HFFc6 (cell line): Measurements from ENCODE around the gene TIAM2. TPM values are rescaled to one million over a fixed set of nuclear protein-coding genes. Genes with fewer than 3 reads are reported as not detected.

Experiments
- DNase-seq: peaks from one replicate; pipeline ENCODE4 v3.0.0-alpha.2; 2018
- H3K27ac Mint-ChIP-seq: 2 replicates; pipeline ENCODE4 v1.8.0; 2020; ENCODE audit warnings: mild to moderate bottlenecking, mixed read lengths
- H3K27me3 Mint-ChIP-seq: 2 replicates; pipeline ENCODE4 v1.8.0; 2021; ENCODE audit warnings: mild to moderate bottlenecking, moderate library complexity, mixed read lengths; ENCODE audit not compliant: insufficient read depth
- H3K36me3 Mint-ChIP-seq: 2 replicates; pipeline ENCODE4 v1.8.0; 2021; ENCODE audit warnings: low read depth, mixed read lengths
- H3K4me1 Mint-ChIP-seq: 2 replicates; pipeline ENCODE4 v1.8.0; 2020; ENCODE audit warnings: low read depth, mixed read lengths
- H3K4me3 Mint-ChIP-seq: 2 replicates; pipeline ENCODE4 v1.8.0; 2020; ENCODE audit warnings: mild to moderate bottlenecking, moderate library complexity, mixed read lengths
- H3K9me3 Mint-ChIP-seq: 2 replicates; pipeline ENCODE4 v1.8.0; 2020; ENCODE audit warnings: mild to moderate bottlenecking, mixed read lengths
- total RNA-seq, 6 experiments: library from RNA; stranded (reverse); fragmentation: NEBNext Ultra II Directional; extraction: Animal tissue kit (Norgen Biotek cat#: 25700); gene quantifications; 2 replicates in 1 of 6; 3 replicates in 5 of 6; pipeline ENCODE4 v1.2.3, GENCODE V29; 2021
- TF ChIP-seq, protein P1 (sequence below): fragments of 200-600 bp; sonication (generic); IDR thresholded peaks from 2 replicates; pipeline ENCODE4 v1.5.0; 2021; ENCODE audit warnings: antibody characterized with exemption, mild to moderate bottlenecking

TIAM2 gene
- total RNA-seq, 6 experiments from 2014 or later: 7.2 to 11.2 (median 9.4) TPM

- Mint-ChIP-seq H3K4me1 (peaks cover 68% of the 10 kb centered on the region), H3K27me3 (peaks cover 1% of the 10 kb centered on the region), H3K36me3 (peaks cover 15% of the 10 kb centered on the region), H3K9me3 (no peaks in the 10 kb centered on the region), H3K27ac (no peak overlapping the region), H3K4me3 (no peak overlapping the region)
- TF ChIP-seq, protein P1, sequence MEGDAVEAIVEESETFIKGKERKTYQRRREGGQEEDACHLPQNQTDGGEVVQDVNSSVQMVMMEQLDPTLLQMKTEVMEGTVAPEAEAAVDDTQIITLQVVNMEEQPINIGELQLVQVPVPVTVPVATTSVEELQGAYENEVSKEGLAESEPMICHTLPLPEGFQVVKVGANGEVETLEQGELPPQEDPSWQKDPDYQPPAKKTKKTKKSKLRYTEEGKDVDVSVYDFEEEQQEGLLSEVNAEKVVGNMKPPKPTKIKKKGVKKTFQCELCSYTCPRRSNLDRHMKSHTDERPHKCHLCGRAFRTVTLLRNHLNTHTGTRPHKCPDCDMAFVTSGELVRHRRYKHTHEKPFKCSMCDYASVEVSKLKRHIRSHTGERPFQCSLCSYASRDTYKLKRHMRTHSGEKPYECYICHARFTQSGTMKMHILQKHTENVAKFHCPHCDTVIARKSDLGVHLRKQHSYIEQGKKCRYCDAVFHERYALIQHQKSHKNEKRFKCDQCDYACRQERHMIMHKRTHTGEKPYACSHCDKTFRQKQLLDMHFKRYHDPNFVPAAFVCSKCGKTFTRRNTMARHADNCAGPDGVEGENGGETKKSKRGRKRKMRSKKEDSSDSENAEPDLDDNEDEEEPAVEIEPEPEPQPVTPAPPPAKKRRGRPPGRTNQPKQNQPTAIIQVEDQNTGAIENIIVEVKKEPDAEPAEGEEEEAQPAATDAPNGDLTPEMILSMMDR: no peak
- DNase-seq: no peak
Measured at GRCh38 chr6:155150967-155151671, 156.0 kb downstream of the TIAM2 start.

GRCh38 chr6:155152211-155153076 is 157.3 kb downstream of the TIAM2 start:
- no peaks in the 10 kb centered on the region for H3K9me3 Mint-ChIP-seq
- peak overlapping the region; percentile 16; the same call in 1 of the 2 replicates for H3K27ac Mint-ChIP-seq
- H3K27me3 Mint-ChIP-seq: peaks cover 1% of the 10 kb centered on the region
- no peak overlapping the region for H3K4me3 Mint-ChIP-seq
- H3K36me3 Mint-ChIP-seq: peaks cover 20% of the 10 kb centered on the region
- H3K4me1 Mint-ChIP-seq: peaks cover 80% of the 10 kb centered on the region
- DNase-seq: no peak
- TF ChIP-seq, protein P1: peak; percentile 45; the same call in 1 of the 2 replicates

DNA sequence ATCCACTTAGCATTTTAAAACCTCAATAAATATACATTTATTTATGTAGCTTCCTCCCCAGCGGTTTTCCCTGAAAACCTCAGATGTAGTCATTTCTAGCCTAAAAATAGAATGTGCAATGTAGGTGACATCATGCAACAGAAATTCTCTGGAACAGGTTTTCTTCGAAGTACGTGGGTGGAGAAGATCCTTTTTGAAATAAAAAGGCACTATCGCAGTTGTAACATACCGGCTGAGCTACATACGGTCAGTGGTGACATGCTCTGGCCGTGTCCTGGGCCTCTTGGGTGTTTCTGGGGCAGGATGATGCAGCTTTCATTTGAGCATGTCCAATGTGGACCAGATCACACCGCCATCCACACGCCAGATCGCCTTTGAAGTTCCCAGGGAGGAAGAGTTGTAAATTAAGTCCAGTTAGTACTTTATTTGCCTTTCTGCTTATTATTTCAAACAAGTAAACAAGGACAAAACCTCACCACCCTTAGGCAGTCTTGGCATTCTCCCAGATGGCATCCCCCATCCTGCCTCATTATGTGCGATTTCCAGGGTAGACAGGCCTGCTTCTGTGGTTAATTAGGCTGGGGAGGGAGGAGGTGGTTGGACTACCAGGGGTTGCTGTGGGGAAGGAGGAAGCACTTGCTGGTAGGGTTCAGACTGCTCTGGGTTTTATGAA is 159.2 kb downstream of the TIAM2 start:
- Mint-ChIP-seq H3K4me1 (peaks cover 81% of the 10 kb centered on the region), H3K27me3 (peaks cover 1% of the 10 kb centered on the region; the same call in 1 of the 2 replicates), H3K4me3 (peak overlapping the region; percentile 44), H3K36me3 (peaks cover 10% of the 10 kb centered on the region; the same call in 1 of the 2 replicates), H3K9me3 (no peaks in the 10 kb centered on the region), H3K27ac (peak overlapping the region; percentile 97)
- DNase-seq: peak; percentile 94
- TF ChIP-seq, protein P1: no peak

DNA sequence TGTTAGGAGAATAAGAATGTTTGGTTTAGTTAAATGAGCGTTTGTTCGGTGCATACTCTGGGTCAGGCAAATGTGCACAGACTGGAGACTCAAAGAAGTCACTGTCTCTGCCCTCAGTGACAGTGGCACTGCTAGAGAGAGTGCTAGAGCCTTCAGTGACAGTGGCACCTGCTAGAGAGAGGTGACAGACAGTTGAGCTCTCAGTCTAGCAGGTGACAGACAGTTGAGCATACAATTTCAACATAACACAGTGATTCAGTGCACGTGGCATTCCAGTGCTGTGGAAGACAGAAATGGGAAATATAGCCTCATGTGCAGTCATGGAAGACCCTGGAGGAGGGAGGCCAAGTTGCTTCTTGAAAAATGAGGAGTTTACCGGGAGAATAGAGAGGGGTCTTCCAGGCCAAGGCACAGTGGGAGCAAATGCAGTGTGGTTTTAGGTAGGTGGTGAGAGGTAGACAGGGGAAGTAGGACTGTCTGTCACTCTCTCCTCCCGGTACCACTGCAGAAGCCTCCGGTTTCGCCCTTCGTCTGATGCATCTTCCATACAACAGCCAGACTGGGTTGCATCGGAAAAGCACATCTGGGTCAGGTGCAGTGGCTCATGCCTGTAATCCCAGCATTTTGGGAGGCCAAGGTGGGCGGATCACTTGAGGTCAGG is 160.8 kb downstream of the TIAM2 start:
- H3K27ac Mint-ChIP-seq: peak overlapping the region; percentile 97
- H3K4me1 Mint-ChIP-seq: peaks cover 71% of the 10 kb centered on the region
- TF ChIP-seq, protein P1: no peak
- peaks cover 1% of the 10 kb centered on the region; the same call in 1 of the 2 replicates for H3K27me3 Mint-ChIP-seq
- H3K36me3 Mint-ChIP-seq: peaks cover 22% of the 10 kb centered on the region
- H3K9me3 Mint-ChIP-seq: peaks cover 10% of the 10 kb centered on the region; the same call in 1 of the 2 replicates
- H3K4me3 Mint-ChIP-seq: no peak overlapping the region
- no peak for DNase-seq

DNA sequence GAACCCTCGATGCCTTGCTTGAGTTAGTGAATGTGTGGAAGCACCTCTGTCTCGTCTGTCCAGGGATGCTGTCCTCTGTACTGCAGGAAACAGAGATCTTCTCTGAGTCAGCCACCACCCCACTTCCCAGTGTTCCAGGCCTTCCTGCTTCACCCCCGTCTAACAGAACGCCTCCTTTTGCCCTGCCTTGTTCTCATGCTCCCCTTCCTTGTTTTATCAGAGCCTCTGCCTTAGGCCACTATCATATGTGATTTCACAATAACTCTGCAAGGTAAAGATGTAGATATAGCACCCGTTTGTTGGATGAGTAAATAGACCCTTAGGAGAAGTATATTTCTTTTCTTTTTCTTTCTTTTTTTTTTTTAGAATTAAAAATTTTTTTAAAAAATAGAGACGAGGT is 162.0 kb downstream of the TIAM2 start:
- peaks cover 74% of the 10 kb centered on the region for H3K4me1 Mint-ChIP-seq
- DNase-seq: no peak
- peak overlapping the region; percentile 44; the same call in 1 of the 2 replicates for H3K4me3 Mint-ChIP-seq
- TF ChIP-seq, protein P1: no peak
- peaks cover 1% of the 10 kb centered on the region; the same call in 1 of the 2 replicates for H3K27me3 Mint-ChIP-seq
- H3K9me3 Mint-ChIP-seq: peaks cover 10% of the 10 kb centered on the region; the same call in 1 of the 2 replicates
- peaks cover 31% of the 10 kb centered on the region for H3K36me3 Mint-ChIP-seq
- peak overlapping the region; percentile 81 for H3K27ac Mint-ChIP-seq
